Measurements from ENCODE around the gene HTT.

The HTT gene

GRCh38 chr4:3119464-3119863, 45.0 kb downstream of the HTT start:
- TF ChIP-seq CTCF (conservative IDR thresholded peaks at IDR 0.05; ENCODE audit: control insufficient read depth, insufficient read depth, low read depth, low read length) = no peak
- no peak for DNase-seq (ENCODE audit: low read depth)
- no peak overlapping the region for H3K4me3 ChIP-seq (ENCODE audit: control insufficient read depth, low read depth, low read length)

DNA sequence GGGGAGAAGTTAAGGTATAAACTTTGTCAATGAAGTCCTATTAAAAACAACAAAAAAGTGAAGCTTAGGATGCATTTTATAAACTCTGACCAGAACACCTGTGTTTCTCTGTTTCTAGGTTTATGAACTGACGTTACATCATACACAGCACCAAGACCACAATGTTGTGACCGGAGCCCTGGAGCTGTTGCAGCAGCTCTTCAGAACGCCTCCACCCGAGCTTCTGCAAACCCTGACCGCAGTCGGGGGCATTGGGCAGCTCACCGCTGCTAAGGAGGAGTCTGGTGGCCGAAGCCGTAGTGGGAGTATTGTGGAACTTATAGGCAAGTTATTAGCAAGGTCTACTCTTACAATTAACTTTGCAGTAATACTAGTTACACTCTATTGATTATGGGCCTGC, 46.6 kb downstream of the HTT start:
- TF ChIP-seq CTCF (conservative IDR thresholded peaks at IDR 0.05; ENCODE audit: control insufficient read depth, insufficient read depth, low read depth, low read length) = no peak

GRCh38 chr4:3121596-3121995, 47.1 kb downstream of the HTT start:
- H3K4me3 ChIP-seq (ENCODE audit: control insufficient read depth, low read depth, low read length) = no peak overlapping the region
- no peak for TF ChIP-seq CTCF (conservative IDR thresholded peaks at IDR 0.05; ENCODE audit: control insufficient read depth, insufficient read depth, low read depth, low read length)
- DNase-seq (ENCODE audit: low read depth) = no peak

More for the DNA sequence above, 46.6 kb downstream of the HTT start:
- no peak overlapping the region for H3K4me3 ChIP-seq (ENCODE audit: control insufficient read depth, low read depth, low read length)
- no peak for DNase-seq (ENCODE audit: low read depth)

GRCh38 chr4:3122081-3122563, 47.6 kb downstream of the HTT start:
- no peak overlapping the region for H3K4me3 ChIP-seq (ENCODE audit: control insufficient read depth, low read depth, low read length)
- no peak for TF ChIP-seq CTCF (conservative IDR thresholded peaks at IDR 0.05; ENCODE audit: control insufficient read depth, insufficient read depth, low read depth, low read length)

GRCh38 chr4:3123181-3123671, 48.7 kb downstream of the HTT start:
- peak; percentile 44 for DNase-seq (ENCODE audit: low read depth)
- no peak for TF ChIP-seq CTCF (conservative IDR thresholded peaks at IDR 0.05; ENCODE audit: control insufficient read depth, insufficient read depth, low read depth, low read length)

More at GRCh38 chr4:3122081-3122563, 47.6 kb downstream of the HTT start:
- DNase-seq (ENCODE audit: low read depth) = no peak

DNA sequence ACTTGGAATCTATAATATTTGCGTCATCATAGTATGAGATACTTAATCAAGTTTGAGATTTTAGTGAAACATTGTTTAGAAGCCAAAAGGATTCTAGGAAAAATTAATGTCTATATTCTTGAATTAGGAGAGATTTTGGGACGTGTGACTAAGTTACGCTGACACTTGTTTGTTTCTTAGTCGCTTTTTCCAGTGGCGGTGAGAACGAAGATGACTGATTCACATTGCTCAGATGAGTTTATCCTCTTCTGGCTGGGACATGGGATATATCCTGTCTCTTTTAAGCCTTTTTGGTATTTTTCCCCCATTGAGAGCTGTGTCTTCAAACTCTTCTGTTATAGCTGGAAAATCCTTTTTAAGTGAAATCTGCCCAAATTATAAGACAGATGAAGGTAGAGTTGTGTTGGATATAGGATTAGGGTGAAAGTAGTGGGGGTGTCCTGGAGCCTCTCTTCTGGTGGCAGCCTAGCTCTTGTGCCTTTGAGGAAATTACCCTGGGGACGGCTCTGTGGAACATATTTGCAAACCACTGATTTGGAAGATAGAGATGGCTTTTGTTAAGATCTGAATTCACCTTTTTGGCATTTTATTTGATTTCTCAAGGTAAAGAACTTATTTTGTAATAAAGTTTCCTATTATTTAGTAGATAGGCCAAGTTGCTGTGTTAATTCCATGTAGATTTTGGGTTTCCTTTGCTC, 49.7 kb downstream of the HTT start:
- no peak for DNase-seq (ENCODE audit: low read depth)
- TF ChIP-seq CTCF (conservative IDR thresholded peaks at IDR 0.05; ENCODE audit: control insufficient read depth, insufficient read depth, low read depth, low read length) = no peak
- H3K4me3 ChIP-seq (ENCODE audit: control insufficient read depth, low read depth, low read length) = no peak overlapping the region

More at GRCh38 chr4:3123181-3123671, 48.7 kb downstream of the HTT start:
- H3K4me3 ChIP-seq (ENCODE audit: control insufficient read depth, low read depth, low read length) = no peak overlapping the region

Measured in fibroblast of mammary gland (primary cell).